Loucy (cell line): ENCODE data around the gene PPP1R12B.
"Not testable (repeated sequence)": the region's sequence is repeated elsewhere in the genome, so short reads cannot be mapped to it uniquely, and the experiment has no call there.

Experiments
- H2AFZ ChIP-seq: fragments of 200-600 bp; sonication (generic); 2 replicates; pipeline ENCODE4 v1.6.0; 2016; ENCODE audit warnings: antibody characterized with exemption, mild to moderate bottlenecking, low read length, moderate library complexity
- H3F3A ChIP-seq: fragments of 200-600 bp; 2 replicates; pipeline ENCODE4 v1.6.0; 2016; ENCODE audit warnings: antibody characterized with exemption, low read depth, mild to moderate bottlenecking
- H3K27me3 ChIP-seq: fragments of 200-600 bp; sonication (generic); 2 replicates; pipeline ENCODE4 v1.6.1; 2014; ENCODE audit warnings: low read length, mild to moderate bottlenecking; ENCODE audit not compliant: insufficient read depth, poor library complexity, severe bottlenecking
- H3K36me3 ChIP-seq: fragments of 200-600 bp; sonication (generic); 2 replicates; pipeline ENCODE4 v1.6.1; 2016; ENCODE audit warnings: low read length; ENCODE audit not compliant: insufficient read depth
- H3K4me1 ChIP-seq: fragments of 200-600 bp; sonication (generic); 2 replicates; pipeline ENCODE4 v1.5.1; 2014; ENCODE audit warnings: low read length, mild to moderate bottlenecking; ENCODE audit not compliant: insufficient read depth, poor library complexity, severe bottlenecking
- H3K4me2 ChIP-seq: fragments of 200-600 bp; sonication (generic); 2 replicates; pipeline ENCODE4 v1.6.0; 2014; ENCODE audit warnings: antibody characterized with exemption, low read length, low read depth, mild to moderate bottlenecking; ENCODE audit not compliant: poor library complexity, severe bottlenecking
- H3K4me3 ChIP-seq: fragments of 200-600 bp; sonication (generic); 2 replicates; pipeline ENCODE4 v1.5.1; 2014; ENCODE audit warnings: low read length, mild to moderate bottlenecking, mixed read lengths; ENCODE audit not compliant: poor library complexity, severe bottlenecking
- H3K79me2 ChIP-seq: fragments of 200-600 bp; sonication (generic); 2 replicates; pipeline ENCODE4 v1.6.1; 2014; ENCODE audit warnings: low read length; ENCODE audit not compliant: insufficient read depth
- H3K9ac ChIP-seq: fragments of 200-600 bp; sonication (generic); 2 replicates; pipeline ENCODE4 v1.6.0; 2014; ENCODE audit warnings: mild to moderate bottlenecking, low read depth, low read length, moderate library complexity; ENCODE audit not compliant: poor library complexity, severe bottlenecking
- H3K9me2 ChIP-seq: fragments of 200-600 bp; sonication (generic); replicated peaks from 2 replicates; pipeline ENCODE4 v1.6.1; 2016; ENCODE audit warnings: low read depth, low read length, mixed read lengths
- H3K9me3 ChIP-seq: fragments of 200-600 bp; sonication (generic); 2 replicates; pipeline ENCODE4 v1.6.1; 2014; ENCODE audit warnings: mild to moderate bottlenecking, antibody characterized with exemption, low read length, low read depth; ENCODE audit not compliant: insufficient read depth
- H4K20me1 ChIP-seq: fragments of 200-600 bp; sonication (generic); 2 replicates; pipeline ENCODE4 v1.6.0; 2014; ENCODE audit warnings: antibody characterized with exemption, low read length, mild to moderate bottlenecking; ENCODE audit not compliant: insufficient read depth, poor library complexity, severe bottlenecking
- CTCF ChIP-seq: fragments of 200-600 bp; sonication (generic); conservative IDR thresholded peaks from 2 replicates; pipeline ENCODE4 v1.5.1; 2014; ENCODE audit warnings: mild to moderate bottlenecking, antibody characterized with exemption, low read length
- EZH2phosphoT487 ChIP-seq: fragments of 200-600 bp; IDR thresholded peaks from 2 replicates; pipeline ENCODE4 v1.6.1; 2018; ENCODE audit warnings: antibody characterized with exemption, mild to moderate bottlenecking, moderate library complexity, borderline replicate concordance

PPP1R12B gene

GRCh38 chr1:202348005-202348508 lies 442 bp upstream of the PPP1R12B start:
- Histone ChIP-seq H3K9me3 (no peaks in the 10 kb centered on the region), H3K4me3 (peak overlapping the region; percentile 83), H3F3A (no peaks in the 10 kb centered on the region), H4K20me1 (peaks cover 7% of the 10 kb centered on the region), H3K79me2 (peaks cover 31% of the 10 kb centered on the region), H3K4me1 (peaks cover 35% of the 10 kb centered on the region), H3K4me2 (peak overlapping the region; percentile 69), H3K27me3 (no peaks in the 10 kb centered on the region), H3K9ac (no peak overlapping the region), H3K9me2 (no peaks in the 10 kb centered on the region), H3K36me3 (no peaks in the 10 kb centered on the region), H2AFZ (peak overlapping the region; percentile 93)
- no peak for TF ChIP-seq EZH2phosphoT487
- no peak for TF ChIP-seq CTCF

- peak overlapping the region; percentile 83 for H3K4me3 ChIP-seq
- peaks cover 7% of the 10 kb centered on the region for H4K20me1 ChIP-seq
- TF ChIP-seq EZH2phosphoT487, result no peak
- TF ChIP-seq CTCF, result no peak
Measured at GRCh38 chr1:202349206-202349928, 868 bp downstream of the PPP1R12B start.

DNA sequence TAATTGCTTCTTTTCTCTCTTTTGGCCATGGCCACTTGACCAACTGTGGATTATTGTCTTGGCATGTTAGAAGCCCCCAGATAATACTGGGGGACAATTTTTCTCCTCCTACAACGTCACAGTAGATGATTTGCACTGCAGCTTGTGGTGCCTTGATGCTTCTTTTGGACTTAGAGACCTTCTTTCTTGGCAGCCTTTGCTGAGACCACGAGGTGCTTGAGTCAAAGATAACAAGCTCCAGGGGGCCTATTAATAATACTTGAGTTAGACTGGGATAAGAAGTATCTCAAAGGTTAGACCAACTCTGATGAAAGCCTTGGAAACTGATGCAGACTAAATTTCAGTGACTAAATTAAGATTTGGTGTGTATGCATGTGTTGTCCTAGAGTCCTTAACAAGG lies 3.2 kb downstream of the PPP1R12B start:
- H4K20me1 ChIP-seq, result peaks cover 7% of the 10 kb centered on the region
- H3K9me3 ChIP-seq, result no peaks in the 10 kb centered on the region
- no peaks in the 10 kb centered on the region for H3K27me3 ChIP-seq
- no peak for TF ChIP-seq CTCF
- TF ChIP-seq EZH2phosphoT487, result no peak
- peaks cover 35% of the 10 kb centered on the region for H3K4me1 ChIP-seq
- H3K4me2 ChIP-seq, result peak overlapping the region; percentile 85
- peak overlapping the region; percentile 51 for H3K4me3 ChIP-seq
- peaks cover 36% of the 10 kb centered on the region for H3K79me2 ChIP-seq
- H3K9ac ChIP-seq, result no peak overlapping the region
- no peaks in the 10 kb centered on the region for H3F3A ChIP-seq
- no peak overlapping the region for H2AFZ ChIP-seq
- H3K36me3 ChIP-seq, result no peaks in the 10 kb centered on the region
- H3K9me2 ChIP-seq, result no peaks in the 10 kb centered on the region

More at GRCh38 chr1:202349206-202349928, 868 bp downstream of the PPP1R12B start:
- H3K79me2 ChIP-seq, result peaks cover 34% of the 10 kb centered on the region
- peak overlapping the region; percentile 88 for H2AFZ ChIP-seq
- H3K9me3 ChIP-seq, result no peaks in the 10 kb centered on the region
- peak overlapping the region; percentile 79 for H3K9ac ChIP-seq
- H3K4me1 ChIP-seq, result peaks cover 35% of the 10 kb centered on the region
- H3K9me2 ChIP-seq, result no peaks in the 10 kb centered on the region
- no peaks in the 10 kb centered on the region for H3F3A ChIP-seq
- H3K27me3 ChIP-seq, result no peaks in the 10 kb centered on the region
- H3K4me2 ChIP-seq, result peak overlapping the region; percentile 85
- no peaks in the 10 kb centered on the region for H3K36me3 ChIP-seq

DNA sequence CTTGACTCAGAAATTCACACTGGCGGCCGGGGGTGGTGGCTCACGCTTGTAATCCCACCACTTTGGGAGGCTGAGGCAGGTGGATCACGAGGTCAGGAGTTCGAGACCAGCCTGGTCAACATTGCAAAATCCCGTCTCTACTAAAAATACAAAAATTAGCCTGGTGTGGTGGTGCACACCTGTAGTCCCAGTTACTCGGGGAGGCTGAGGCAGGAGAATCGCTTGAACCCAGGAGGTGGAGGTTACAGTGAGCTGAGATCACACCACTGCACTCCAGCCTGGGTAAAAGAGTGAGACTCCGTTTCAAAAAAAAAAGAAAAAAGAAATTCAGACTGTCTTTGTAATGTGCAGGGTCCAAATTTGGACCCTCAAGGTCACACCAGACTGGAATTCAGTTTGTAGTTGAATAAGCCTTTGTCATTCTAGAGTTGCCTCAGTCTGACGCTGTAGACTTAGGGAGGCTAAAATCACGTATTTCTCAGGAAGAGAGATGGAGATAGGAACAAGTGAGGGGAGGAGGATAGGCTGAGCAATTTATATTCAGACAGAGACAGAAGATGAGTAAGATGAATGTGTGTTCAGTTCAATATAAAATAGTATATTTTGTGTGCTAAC lies 4.2 kb downstream of the PPP1R12B start:
- not testable (repeated sequence) for H3F3A ChIP-seq, H4K20me1 ChIP-seq, H3K27me3 ChIP-seq, H3K36me3 ChIP-seq, H3K9me3 ChIP-seq, H2AFZ ChIP-seq, H3K9me2 ChIP-seq
- H3K9ac ChIP-seq, result peak overlapping the region; percentile 14
- H3K4me1 ChIP-seq, result peaks cover 38% of the 10 kb centered on the region
- H3K4me2 ChIP-seq, result peak overlapping the region; percentile 85
- H3K79me2 ChIP-seq, result peaks cover 36% of the 10 kb centered on the region
- peak overlapping the region; percentile 51 for H3K4me3 ChIP-seq
